Common myeloid progenitor, CD34-positive (primary cell): ENCODE measurements around the gene NF2.
"Not testable (repeated sequence)": the region's sequence is repeated elsewhere in the genome, so short reads cannot be mapped to it uniquely, and the experiment has no call there.

ENCODE experiments used
- CTCF ChIA-PET: fragments of 350-600 bp; sonication (Branson Sonifier 250); formaldehyde crosslinking; loops from one replicate; lab custom pipeline; 2021; ENCODE audit warnings: antibody characterized with exemption; lab: Charles Lee
- POLR2A ChIA-PET: fragments of 350-600 bp; sonication (Branson Sonifier 250); formaldehyde crosslinking; loops from one replicate; lab custom pipeline; 2021; ENCODE audit warnings: antibody characterized with exemption; lab: Charles Lee
- DNase-seq, 3 donors: peaks; one replicate each; pipeline versions ENCODE4 v3.0.0 to v3.0.0-alpha.2; 2013
- H3K27ac ChIP-seq, 2 experiments: 1 replicate in 1 of 2; 2 replicates in 1 of 2; pipeline ENCODE4 v1.7.0; 2013; ENCODE audit warnings: inconsistent platforms in 2 of 2, low read length in 2 of 2, mild to moderate bottlenecking in 2 of 2, low read depth in 1 of 2, moderate library complexity in 1 of 2; ENCODE audit not compliant: severe bottlenecking in 2 of 2, insufficient read depth in 1 of 2, poor library complexity in 1 of 2
- H3K27me3 ChIP-seq, 5 experiments: replicated peaks in 2 of 5; 1 replicate in 3 of 5; 2 replicates in 2 of 5; pipeline versions ENCODE4 v1.6.1 to v1.7.0; 2013; ENCODE audit warnings: low read length in 4 of 5, mild to moderate bottlenecking in 2 of 5, moderate library complexity in 2 of 5, inconsistent platforms in 1 of 5; ENCODE audit not compliant: insufficient read depth in 5 of 5, control insufficient read depth in 4 of 5
- H3K36me3 ChIP-seq, 4 experiments: 1 replicate in 2 of 4; 2 replicates in 2 of 4; pipeline versions ENCODE4 v1.6.1 to v1.7.0; 2013; ENCODE audit warnings: low read length in 3 of 4, control low read depth in 1 of 4, mild to moderate bottlenecking in 1 of 4; ENCODE audit not compliant: control insufficient read depth in 4 of 4, insufficient read depth in 4 of 4
- H3K4me1 ChIP-seq, 4 experiments: 1 replicate in 3 of 4; 2 replicates in 1 of 4; pipeline versions ENCODE4 v1.6.1 to v1.7.1; 2013; ENCODE audit warnings: low read length in 3 of 4, mild to moderate bottlenecking in 3 of 4, control low read depth in 1 of 4, inconsistent platforms in 1 of 4, moderate library complexity in 1 of 4; ENCODE audit not compliant: control insufficient read depth in 4 of 4, insufficient read depth in 4 of 4; ENCODE audit errors: control extremely low read depth in 1 of 4
- H3K4me3 ChIP-seq, 7 experiments: 1 replicate in 4 of 7; 2 replicates in 3 of 7; pipeline versions ENCODE4 v1.5.1 to v1.7.0; 2013; ENCODE audit warnings: mild to moderate bottlenecking in 7 of 7, low read length in 6 of 7, moderate library complexity in 6 of 7, inconsistent platforms in 2 of 7, low read depth in 2 of 7, control low read depth in 1 of 7; ENCODE audit not compliant: insufficient read depth in 4 of 7, control insufficient read depth in 1 of 7; ENCODE audit errors: extremely low read depth in 1 of 7
- H3K9me3 ChIP-seq, 5 experiments: 1 replicate in 4 of 5; 2 replicates in 1 of 5; pipeline versions ENCODE4 v1.6.1 to v1.7.1; 2013; ENCODE audit warnings: low read length in 4 of 5, mild to moderate bottlenecking in 2 of 5, inconsistent platforms in 1 of 5, low read depth in 1 of 5, moderate library complexity in 1 of 5; ENCODE audit not compliant: control insufficient read depth in 4 of 5, insufficient read depth in 2 of 5; ENCODE audit errors: control extremely low read depth in 1 of 5
- WGBS: methylation state at CpG from one replicate; pipeline ENCODE4 v1.1.5; 2013; ENCODE audit not compliant: insufficient coverage; 5-methylcytosine and 5-hydroxymethylcytosine counted together

NF2 gene

GRCh38 chr22:29580200-29580810 is 23.1 kb upstream of the NF2 start:
- DNase-seq = peak in 1 of 3 donors; percentile 17
- ChIA-PET POLR2A (no interaction called here), CTCF (interaction anchor here (1.6 kb wide), 1 partner anchor 27 kb away, joined by 4 read pairs; the partner anchor contains the start of gene THOC5)
- Histone ChIP-seq H3K27me3 (no peaks in the 10 kb centered on the region), H3K4me3 (peak overlapping the region; percentile 18 to 80 (median 78)), H3K36me3 (no peaks in the 10 kb centered on the region), H3K9me3 (no peaks in the 10 kb centered on the region), H3K27ac (peak overlapping the region in 1 of 2 experiments; percentile 77), H3K4me1 (peaks cover 0 to 17% (median 13%) of the 10 kb centered on the region in 4 experiments)
- 51% methylated on average over 8 of the region's 8 CpGs for WGBS

DNA sequence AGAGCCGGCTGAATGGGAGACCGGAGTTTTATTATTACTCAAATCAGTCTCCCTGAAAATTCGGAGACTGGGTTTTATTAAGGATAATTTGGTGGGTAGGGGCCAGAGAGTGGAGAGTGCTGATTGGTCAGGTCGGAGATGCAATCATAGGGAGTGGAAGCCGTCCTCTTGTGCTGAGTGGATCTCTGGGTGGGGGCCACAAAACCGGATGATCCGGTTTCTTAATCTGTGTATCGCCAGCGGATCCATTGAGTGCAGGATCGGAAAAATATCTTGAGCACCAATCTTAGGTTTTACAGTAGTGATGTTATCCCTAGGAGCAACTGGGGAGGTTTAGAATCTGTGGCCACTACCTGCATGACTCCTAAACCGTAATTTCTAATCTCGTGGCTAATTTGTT is 21.6 kb upstream of the NF2 start:
- CTCF ChIA-PET = no interaction called here
- H3K27me3 ChIP-seq = no peaks in the 10 kb centered on the region
- no peaks in the 10 kb centered on the region for H3K9me3 ChIP-seq
- POLR2A ChIA-PET = no interaction called here
- no peak overlapping the region for H3K27ac ChIP-seq
- peaks cover 0 to 17% (median 13%) of the 10 kb centered on the region in 4 experiments for H3K4me1 ChIP-seq
- no peaks in the 10 kb centered on the region for H3K36me3 ChIP-seq
- no peak for DNase-seq
- 100% methylated on average over 8 of the region's 12 CpGs for WGBS
- H3K4me3 ChIP-seq = peak overlapping the region in 4 of 7 experiments; percentile 74 to 80 (median 79)

- CTCF ChIA-PET = interaction anchor here (0.9 to 1.3 kb wide), 2 partner anchors 10 to 504 kb away, joined by 3 to 5 read pairs; no protein-coding TSS in a partner anchor
- no peak overlapping the region for H3K27ac ChIP-seq
- no peaks in the 10 kb centered on the region for H3K27me3 ChIP-seq
- 100% methylated on average over 3 of the region's 5 CpGs for WGBS
- POLR2A ChIA-PET = no interaction called here
- H3K4me3 ChIP-seq = no peak overlapping the region
- no peak for DNase-seq
- peaks cover 0 to 15% (median 9%) of the 10 kb centered on the region in 4 experiments for H3K4me1 ChIP-seq
- H3K36me3 ChIP-seq = no peaks in the 10 kb centered on the region
- H3K9me3 ChIP-seq = no peaks in the 10 kb centered on the region
Observed at GRCh38 chr22:29584975-29585374, 18.5 kb upstream of the NF2 start.

- CTCF ChIA-PET = interaction anchor here (1.1 to 1.9 kb wide), 4 partner anchors 9 to 502 kb away, joined by 3 to 6 read pairs (median 4); no protein-coding TSS in a partner anchor
- H3K4me3 ChIP-seq, H3K36me3 ChIP-seq, H3K27me3 ChIP-seq, H3K4me1 ChIP-seq, H3K27ac ChIP-seq, DNase-seq, POLR2A ChIA-PET, H3K9me3 ChIP-seq: not testable (repeated sequence)
- 100% methylated on average over 3 of the region's 4 CpGs for WGBS
Observed at GRCh38 chr22:29586193-29586705, 17.2 kb upstream of the NF2 start.

- Histone ChIP-seq H3K9me3 (no peaks in the 10 kb centered on the region), H3K27ac (no peak overlapping the region), H3K4me3 (no peak overlapping the region), H3K4me1 (no peaks in the 10 kb centered on the region), H3K27me3 (no peaks in the 10 kb centered on the region), H3K36me3 (no peaks in the 10 kb centered on the region)
- POLR2A ChIA-PET = no interaction called here
- DNase-seq = peak in 2 of 3 donors; percentile 52 to 54
- WGBS = 98% methylated on average over 9 of the region's 9 CpGs
- CTCF ChIA-PET = interaction anchor here (0.7 to 2.1 kb wide), 9 partner anchors 8 to 113 kb away, joined by 3 to 6 read pairs (median 3); partner anchors contain the start of gene THOC5
Observed at GRCh38 chr22:29587938-29588699, 15.3 kb upstream of the NF2 start.

- ChIA-PET POLR2A (interaction anchor here (0.6 kb wide), 1 partner anchor 31 kb away, joined by 8 read pairs; no protein-coding TSS in a partner anchor), CTCF (interaction anchor here (0.8 kb wide), 1 partner anchor 476 kb away, joined by 3 read pairs; no protein-coding TSS in a partner anchor)
- Histone ChIP-seq H3K4me3 (no peak overlapping the region), H3K9me3 (no peaks in the 10 kb centered on the region), H3K27me3 (no peaks in the 10 kb centered on the region), H3K27ac (no peak overlapping the region), H3K4me1 (no peaks in the 10 kb centered on the region), H3K36me3 (no peaks in the 10 kb centered on the region)
- no peak for DNase-seq
- WGBS = 93% methylated on average over 4 of the region's 4 CpGs
Observed at GRCh38 chr22:29593923-29594322, 9.5 kb upstream of the NF2 start.
